ENCODE results near the gene GRIK4.

DNA sequence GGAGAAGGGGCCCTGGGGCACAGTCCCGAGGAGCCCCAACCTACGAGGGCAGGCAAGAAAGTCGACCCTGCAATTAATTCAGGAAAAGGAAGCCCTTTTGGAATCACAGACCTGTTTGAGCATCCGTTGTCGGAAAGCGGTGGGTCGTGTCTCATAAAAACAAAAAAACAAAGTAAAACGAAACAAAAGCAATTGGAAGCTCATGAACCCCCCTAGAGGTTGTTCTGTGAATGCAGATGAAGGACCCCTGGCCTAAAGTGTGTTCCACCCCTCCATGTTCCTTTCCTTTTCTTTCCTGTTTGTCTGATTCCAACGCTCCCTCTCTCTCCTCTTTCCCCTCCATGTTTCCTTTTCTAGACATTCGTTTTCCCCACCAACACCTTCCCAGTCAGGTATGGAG lies 203.7 kb downstream of the GRIK4 start:
- TF ChIP-seq CTCF (IDR thresholded peaks at IDR 0.05; ENCODE audit: low read length): peak; percentile 33; the same call in 1 of the 2 replicates
- no peak for TF ChIP-seq EZH2 (IDR thresholded peaks at IDR 0.05; ENCODE audit: borderline replicate concordance, low read length)

All from OCI-LY1 (cell line).